Fibroblast of lung (primary cell): ENCODE data around the gene HPGDS.
"Not testable (repeated sequence)": the region's sequence is repeated elsewhere in the genome, so short reads cannot be mapped to it uniquely, and the experiment has no call there.

Experiments used
- CTCF ChIP-seq, 2 donors: IDR thresholded peaks in 1 of 2; conservative IDR thresholded peaks in 1 of 2; 1 replicate in 1 of 2; 2 replicates in 1 of 2; pipeline ENCODE4 v1.5.1; 2011 to 2012; ENCODE audit warnings: low read length in 2 of 2, control low read depth in 1 of 2, inconsistent platforms in 1 of 2, low read depth in 1 of 2, mild to moderate bottlenecking in 1 of 2
- EZH2 ChIP-seq: IDR thresholded peaks from 2 replicates; pipeline ENCODE4 v1.5.1; 2012; ENCODE audit warnings: low read length, control low read depth, mild to moderate bottlenecking; ENCODE audit errors: missing control alignments

- TF ChIP-seq CTCF (conservative IDR thresholded peaks at IDR 0.05 in 1 of 2, IDR thresholded peaks at IDR 0.05 in 1 of 2; ENCODE audit: low read depth in 1 of 2, low read length in 2 of 2); EZH2: not testable (repeated sequence)
These were observed 40.3 kb upstream of the HPGDS start for GRCh38 chr4:94382891-94383290.
